Stimulated activated CD4-positive, alpha-beta T cell treated with anti-CD3 and anti-CD28 coated beads, Interleukin-1b, Interleukin-23, amount 100 ng/mL, for 1 hour (primary cell): ENCODE data around the gene TGFB1.
"Not testable (repeated sequence)": the region's sequence is repeated elsewhere in the genome, so short reads cannot be mapped to it uniquely, and the experiment has no call there.

Experiments
- DNase-seq, 2 donors: peaks; one replicate each; pipeline ENCODE4 v3.0.0-alpha.2; 2020; ENCODE audit warnings: low read depth in 2 of 2

TGFB1 gene

DNA sequence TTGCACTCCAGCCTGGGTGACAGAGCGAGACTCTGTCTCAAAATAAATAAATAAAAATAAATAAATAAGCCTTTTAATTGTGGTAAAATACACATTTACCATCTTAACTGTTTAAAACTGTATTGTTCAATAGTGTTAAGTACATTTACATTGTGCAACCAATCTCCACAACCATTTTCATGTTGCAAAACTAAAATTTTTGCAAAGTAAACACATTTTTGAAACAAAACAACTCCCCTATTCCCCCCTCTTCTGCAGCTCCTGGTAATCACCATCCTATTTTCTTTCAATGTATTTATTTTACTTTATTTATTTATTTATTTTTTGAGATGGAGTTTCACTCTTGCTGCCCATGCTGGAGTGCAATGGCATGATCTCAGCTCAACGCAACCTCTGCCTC is 16.0 kb upstream of the TGFB1 start:
- no peak for DNase-seq

DNA sequence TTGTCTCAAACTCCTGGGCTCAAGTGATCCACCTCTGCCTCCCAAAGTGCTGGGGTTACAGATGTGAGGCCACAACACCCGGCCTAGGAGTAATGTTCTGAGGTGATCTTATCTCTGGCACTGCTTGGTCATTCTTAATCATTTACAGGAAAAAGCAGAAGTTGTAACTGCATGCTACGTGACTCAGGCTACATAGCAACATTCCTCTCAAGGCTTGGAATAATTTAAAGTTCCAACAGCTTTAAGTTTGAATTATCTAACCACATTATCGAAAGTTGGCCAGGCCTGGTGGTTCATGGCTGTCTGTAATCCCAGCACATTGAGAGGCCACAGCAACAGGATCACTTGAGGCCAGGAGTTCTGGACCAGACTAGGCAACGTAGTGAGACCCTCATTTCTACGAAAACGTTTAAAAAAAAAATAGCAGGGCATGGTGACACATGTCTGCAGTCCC is 14.2 kb upstream of the TGFB1 start:
- DNase-seq = no peak

DNA sequence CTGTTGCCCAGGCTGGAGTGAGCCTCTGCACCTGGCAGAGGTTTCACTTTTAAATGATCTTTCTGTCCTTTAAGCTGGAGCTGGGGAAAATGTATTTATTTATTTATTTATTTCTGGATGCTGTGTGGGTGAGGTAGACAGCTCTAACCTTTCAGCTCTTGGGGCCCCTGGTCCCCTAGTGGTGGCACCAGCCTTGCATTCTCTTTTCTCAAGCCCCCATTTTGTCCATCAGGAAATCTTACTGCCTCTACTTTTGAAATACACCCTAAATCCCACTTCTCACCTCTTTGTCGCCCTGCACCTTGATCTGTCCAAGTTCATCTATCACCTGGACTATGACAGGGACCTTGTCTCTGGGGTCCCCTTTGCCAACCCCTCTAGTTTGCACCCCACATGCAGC is 12.4 kb upstream of the TGFB1 start:
- no peak for DNase-seq

DNA sequence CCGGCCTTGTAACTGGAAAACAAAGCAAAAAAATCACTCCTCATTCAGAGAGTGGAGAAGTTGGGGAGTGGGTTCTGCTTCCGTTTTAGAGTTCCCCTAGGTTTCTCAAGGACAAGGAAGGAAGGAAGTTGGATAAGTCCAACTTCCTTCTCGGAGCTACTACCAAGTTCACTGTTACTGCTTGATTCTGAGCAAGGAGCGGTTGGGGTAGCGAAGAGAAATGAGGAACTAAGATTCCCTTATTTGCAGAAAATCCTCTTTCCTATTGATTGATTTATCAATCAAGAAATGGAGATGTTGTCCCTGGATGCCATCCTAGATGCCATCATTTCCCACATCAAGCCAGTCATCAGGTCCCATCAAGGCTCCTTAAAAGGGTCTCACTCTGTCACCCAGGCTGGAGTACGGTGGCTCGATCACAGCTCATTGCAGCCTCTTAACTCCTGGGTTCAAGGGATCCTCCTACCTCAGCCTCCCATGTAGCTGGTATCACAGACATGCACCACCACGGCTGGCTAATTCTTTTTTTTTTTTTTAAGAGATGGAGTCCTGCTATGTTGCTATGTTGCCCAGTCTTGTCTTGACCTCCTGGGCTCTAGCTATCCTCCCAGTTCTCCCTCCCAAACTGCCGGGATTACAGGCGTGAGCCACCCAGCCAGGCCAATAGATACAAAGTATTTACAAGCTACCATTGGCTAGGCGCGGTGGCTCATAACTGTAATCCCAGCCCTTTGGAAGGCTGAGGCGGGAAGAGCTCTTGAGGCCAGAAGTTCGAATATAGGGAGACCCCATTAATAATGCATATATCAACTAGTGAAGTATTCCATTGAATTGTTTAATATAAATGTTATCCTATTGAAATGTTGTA is 11.0 kb upstream of the TGFB1 start:
- no peak for DNase-seq

DNA sequence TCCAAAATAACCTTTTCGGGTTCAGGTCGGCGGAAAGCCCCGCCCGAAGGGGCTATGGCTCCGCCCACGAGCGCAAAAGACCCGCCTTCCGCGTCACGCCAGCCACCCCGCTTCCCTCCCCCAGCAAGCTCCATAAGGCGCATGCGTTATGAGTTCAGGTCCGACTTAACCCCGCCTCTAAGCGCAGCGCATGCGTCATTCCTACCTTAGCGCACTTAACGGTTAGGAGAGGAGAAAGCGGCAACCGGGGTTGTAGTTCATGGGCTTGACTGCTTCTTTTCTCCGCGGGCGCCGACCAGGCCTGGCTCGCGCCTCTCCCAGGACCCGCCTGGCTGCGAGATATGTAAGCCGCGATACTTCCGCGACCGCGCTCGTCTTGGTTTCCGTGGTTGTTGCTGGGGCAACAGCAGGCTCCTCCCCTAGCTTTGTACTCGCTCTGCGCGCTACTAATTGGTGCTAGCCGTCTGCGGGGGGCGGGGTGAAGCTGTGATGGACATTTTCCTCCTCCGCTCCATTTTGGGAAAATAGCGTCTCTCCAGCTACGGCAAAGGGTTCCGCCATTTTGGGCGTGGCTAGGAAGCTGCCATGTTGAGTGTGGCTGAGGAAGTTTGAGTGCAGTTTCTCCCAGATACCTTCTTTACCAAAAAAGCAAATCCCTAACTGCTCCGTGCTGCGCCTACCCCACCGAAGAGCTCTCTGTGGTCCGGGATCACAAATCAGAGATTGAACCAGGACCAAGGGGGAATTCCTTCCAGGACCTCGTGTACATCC is 10.2 kb upstream of the TGFB1 start, which contains the start of gene B9D2:
Gene B9D2, minus strand, starts transcription at position 397 of the 771 bp plus-strand sequence. CDS start 630 bp downstream, outside the sequence.
- peak; percentile 94 to 96 for DNase-seq

DNA sequence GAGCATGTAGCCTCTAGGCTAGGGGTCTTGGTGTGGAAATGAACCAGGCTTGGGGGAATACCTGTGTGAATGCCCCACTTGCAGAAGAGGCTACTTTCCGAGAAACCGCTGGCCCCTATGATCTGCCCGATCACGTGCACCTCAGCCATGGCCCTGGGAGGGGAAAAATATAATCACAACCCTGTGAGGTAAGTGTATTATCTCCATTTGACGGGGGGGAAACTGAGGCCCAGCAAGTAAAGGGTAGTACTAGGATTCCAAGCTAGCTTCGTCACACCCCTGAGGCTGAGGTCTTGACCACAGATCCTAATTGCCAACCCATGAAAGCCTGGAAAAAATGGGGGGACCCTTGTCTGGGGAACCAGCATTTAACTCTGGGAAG is 9.6 kb upstream of the TGFB1 start:
- no peak for DNase-seq

DNA sequence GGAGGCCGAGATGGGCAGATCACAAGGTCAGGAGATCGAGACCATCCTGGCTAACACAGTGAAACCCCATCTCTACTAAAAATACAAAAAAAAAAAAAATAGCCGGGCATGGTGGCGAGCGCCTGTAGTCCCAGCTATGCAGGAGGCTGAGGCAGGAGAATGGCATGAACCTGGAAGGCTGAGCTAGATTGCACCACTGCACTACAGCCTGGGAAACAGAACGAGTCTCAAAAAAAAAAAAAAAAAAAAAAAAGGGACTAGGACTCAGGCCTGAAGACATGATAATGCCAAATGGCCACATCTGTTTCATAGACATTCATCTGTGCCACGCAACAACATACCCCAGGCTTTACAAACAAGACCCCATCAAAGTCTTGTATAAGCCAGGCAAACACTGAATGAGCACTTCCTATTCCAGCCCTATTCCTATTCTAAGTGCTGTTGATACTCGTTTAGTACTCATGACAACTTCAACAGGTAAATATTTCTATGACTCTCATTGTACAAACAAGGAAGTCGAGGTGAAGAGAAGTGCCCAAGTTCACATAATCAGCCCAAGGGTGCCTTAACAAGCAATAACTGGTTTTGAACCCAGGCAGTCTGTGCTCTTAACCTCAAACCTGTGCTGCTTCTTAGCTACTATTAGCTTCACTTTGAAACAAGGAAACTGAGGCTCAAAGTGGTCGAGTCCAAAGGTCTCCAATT is 8.6 kb upstream of the TGFB1 start:
- no peak for DNase-seq

DNA sequence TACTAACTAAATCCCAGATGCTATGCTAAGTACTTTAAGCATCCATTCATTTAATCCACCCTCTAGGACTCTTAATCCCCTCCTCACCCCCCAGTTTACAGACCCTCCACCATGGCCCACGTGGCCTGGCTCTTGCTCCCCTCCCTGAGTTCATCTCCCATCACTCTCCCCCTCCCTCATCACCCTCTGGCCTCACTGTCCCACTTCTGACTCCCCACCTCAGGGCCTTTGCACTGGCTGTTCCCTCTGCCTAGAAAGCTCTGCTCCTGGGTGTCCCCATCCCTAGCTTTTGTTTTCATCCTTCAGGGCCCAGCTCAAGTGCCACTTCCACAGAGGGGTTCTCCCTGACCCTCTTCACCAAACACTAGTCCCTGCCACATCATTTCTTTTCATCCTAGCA is 6.0 kb upstream of the TGFB1 start:
- no peak for DNase-seq

DNA sequence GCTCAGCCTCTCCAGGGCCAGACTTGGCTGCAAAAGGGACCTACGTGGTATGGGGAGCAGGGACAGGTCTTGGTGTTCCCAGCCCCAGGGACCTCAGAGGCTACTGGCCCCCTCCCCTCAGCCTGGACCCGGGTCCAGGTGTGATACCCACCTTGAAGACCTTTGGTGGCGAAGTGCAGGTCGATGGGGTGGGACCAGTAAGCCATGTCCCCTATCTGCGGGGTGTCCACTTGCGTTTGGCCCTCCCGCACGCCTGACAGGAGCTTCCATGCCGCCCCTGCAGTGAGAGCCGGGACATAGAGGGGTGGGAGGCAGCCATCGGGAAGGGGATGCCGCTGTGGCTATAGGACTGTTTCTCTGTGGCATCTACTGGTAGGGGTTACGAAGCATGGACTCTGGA is 4.0 kb upstream of the TGFB1 start:
- DNase-seq = no peak

DNA sequence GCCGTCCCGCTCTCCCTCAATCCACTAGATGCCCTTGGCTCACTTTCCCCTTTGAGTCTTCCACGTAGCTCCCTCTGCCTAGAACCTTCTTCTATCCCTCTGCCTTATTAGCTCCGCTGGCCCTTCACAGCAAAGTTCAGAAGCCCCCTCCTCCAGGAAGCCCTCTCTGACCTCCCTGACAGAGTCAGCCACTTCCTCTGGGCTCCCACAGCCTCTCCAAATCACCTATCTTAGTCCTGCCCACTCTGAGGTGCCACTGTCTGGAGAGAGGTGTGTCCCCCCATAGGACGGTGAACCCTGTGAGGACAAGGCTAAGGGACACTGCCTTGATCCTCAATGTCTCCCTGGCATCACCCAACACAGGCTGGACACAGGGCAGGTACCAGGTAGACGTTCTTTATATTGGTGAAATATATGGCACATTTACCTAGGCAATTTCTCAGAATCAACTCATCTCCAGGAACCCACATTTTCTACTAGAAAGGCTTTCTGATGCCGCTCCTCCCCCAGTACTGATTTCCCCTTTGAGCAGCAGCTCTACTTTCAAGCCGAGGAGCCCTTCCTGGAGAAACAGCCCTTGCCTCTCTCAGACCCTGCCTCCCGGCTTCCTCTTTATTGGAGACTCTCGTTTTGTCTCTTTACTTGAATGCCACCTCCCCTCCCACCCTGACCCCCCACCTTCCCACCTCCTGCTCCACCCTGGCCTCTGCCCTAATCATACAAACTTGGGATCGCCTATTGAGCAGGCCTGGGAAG is 3.4 kb upstream of the TGFB1 start:
- DNase-seq = no peak

DNA sequence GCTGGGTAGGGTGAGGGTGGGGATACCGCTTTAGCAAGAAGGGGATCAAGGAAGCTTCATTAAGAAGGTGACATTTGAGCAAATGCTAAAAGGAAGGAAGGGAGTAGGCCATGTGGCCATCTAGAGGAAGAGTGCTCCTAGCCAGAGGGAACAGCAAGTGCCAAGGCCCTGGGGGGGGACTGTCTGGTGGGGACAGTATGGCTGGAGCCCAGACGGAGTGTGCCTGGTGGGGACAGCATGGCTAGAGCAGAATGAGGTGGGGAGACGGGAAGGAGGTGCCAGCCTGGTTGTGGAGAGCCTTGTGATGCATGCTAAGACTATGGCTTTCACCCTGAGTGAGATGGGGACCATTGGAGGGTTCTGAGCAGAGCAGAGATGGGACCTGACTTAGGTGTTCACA is 2.1 kb upstream of the TGFB1 start:
- DNase-seq = no peak

DNA sequence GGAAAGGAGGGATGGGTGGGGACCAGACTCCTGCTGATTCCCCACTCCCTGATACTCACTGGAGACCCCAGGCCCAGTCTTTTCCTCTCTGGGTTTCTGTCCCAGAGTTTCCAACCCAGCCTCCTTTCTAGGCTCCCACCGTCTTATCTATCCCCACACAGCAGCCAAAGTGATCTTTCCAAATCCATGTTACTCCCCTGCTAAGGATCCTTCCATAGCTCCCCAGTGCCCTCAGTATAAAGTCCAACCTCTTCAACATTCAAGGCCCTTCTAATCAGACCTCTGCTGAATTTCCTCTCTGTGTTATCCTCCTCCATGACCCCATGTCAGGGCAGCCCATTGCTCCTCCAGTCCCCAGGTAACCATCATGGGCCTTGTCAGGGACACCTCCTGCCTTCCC is 1.3 kb upstream of the TGFB1 start:
- DNase-seq = no peak

DNA sequence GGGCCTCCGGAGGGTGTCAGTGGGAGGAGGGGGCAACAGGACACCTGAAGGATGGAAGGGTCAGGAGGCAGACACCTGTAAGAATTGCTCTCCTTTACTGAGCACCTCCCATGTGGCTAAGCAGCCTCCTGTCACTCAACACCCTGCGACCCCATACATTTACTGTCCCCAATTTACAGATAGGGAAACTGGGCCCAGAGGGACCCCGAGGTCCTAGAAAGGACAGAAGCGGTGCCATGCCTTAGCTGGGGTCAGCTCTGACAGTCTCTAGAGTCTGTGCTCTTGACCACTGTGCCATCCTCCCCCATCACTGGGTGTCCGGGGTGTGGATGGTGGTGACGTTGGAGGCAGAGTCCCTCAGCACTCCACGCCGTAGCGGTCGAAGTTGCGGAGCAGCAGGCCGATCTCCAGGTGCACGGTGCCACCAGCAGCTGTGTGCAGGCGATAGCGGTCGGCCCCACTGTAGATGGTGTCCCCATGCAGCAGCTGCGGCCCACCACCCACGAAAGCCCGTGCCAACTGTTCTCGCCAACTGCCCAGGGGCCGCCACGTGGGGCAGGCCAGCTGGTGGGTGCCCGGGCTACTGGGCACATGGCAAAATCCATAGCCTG is 726 bp upstream of the TGFB1 start:
- no peak for DNase-seq

DNA sequence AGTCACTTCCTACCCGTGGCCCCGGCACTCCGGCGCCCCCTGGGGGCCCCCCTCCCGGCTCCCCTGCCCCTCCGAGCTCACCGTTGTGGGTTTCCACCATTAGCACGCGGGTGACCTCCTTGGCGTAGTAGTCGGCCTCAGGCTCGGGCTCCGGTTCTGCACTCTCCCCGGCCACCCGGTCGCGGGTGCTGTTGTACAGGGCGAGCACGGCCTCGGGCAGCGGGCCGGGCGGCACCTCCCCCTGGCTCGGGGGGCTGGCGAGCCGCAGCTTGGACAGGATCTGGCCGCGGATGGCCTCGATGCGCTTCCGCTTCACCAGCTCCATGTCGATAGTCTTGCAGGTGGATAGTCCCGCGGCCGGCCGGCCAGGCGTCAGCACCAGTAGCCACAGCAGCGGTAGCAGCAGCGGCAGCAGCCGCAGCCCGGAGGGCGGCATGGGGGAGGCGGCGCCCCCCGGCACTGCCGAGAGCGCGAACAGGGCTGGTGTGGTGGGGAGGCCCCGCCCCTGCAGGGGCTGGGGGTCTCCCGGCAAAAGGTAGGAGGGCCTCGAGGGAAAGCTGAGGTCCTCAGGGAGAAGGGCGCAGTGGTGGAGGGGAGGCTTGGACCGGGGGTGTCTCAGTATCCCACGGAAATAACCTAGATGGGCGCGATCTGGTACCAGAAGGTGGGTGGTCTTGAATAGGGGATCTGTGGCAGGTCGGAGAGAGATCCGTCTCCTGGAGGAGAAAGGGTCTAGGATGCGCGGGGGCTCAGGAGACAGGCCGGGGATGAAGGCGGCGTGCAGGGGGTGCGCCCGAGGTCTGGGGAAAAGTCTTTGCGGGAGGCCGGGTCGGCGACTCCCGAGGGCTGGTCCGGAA is 885 bp downstream of the TGFB1 start:
- DNase-seq = peak; percentile 56 to 69

DNA sequence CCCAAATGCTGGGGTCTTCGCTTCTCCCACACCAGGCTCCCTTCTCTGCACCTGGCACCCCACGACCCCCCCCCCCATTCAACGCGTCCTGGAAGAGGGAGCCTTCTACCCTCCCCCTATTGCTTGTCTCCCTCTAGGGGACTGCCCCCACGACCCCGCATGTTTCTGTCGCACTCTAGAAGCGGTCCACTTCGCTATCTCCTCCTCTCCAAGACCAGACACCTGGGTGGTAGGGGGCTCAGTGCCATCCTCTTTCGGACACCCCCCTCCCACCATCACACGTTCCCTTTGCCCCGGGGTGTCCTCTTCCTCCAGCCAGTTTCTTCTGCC is 1.5 kb downstream of the TGFB1 start:
- DNase-seq = no peak

DNA sequence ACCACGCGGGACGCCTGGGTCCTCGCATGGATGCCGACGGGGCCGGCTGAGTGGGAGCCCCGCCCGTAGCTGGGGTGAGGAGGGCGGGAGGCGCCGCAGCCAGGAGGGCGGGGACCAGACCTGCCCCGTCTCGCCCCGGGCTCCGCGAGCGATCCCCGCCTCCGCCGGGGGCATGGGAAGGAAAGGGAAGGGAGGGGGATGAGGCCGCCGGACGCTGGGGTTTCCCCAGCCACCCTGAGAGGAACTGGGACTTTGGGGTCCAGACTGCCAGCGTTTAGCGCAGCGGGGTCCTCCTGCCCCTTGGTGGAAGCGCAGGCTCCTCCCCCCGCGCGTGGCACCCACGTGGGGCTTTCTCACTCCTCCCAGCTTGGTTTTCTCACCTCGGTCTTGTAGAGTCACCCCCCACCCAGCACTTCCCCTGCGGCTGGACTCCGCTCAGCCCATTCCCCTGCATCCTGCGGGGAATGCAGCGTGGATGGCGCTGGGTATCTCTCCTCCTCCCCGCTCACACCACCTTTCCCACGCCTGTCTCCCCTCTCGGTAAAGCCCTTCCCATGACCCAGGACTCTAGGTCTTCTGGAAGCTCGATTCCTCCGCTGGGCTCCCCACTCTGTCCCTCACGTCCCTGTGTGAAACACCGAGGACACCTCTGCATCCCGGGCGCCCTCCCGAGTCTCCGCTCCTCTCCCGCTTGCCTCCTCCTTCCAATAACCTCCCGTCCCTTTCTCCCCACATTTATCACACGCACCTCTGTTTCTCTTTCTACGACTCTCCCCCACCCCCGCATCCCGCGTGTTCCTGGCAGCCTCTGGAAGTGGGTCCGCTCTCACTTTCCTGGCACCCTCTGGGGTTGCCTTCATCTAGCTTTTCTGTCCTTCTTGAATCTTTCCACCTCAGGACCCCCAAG is 2.1 kb downstream of the TGFB1 start:
- peak; percentile 59 to 65 for DNase-seq

DNA sequence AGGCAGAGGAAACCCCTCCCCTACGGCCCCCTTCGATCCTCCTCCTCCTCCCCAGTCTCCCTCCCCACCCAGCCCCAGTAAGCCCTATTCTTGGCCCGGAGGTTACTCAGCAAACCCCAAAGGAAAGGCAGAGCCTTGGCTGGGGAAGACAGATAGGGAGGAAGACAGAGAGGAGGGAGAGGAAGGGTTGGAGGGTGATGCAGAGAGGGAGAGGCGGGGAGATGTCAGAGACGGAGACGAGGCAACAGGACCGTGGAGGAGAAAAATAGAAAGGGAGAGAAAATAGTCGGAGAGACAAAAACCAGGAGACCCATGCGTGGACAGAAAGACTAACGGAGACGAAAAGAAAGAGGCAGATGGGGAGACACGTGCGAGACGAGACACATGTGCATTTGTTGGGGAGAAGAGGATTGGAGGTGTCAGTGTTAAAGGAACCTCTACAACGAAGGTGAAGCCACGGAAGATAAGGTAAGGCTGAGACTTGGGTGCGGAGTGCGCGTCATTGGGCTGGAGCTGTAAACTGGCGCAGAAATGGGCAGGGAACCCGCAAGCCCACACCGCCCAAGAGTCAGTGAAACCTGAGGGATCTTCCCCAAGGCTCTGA is 2.9 kb downstream of the TGFB1 start:
- no peak for DNase-seq

DNA sequence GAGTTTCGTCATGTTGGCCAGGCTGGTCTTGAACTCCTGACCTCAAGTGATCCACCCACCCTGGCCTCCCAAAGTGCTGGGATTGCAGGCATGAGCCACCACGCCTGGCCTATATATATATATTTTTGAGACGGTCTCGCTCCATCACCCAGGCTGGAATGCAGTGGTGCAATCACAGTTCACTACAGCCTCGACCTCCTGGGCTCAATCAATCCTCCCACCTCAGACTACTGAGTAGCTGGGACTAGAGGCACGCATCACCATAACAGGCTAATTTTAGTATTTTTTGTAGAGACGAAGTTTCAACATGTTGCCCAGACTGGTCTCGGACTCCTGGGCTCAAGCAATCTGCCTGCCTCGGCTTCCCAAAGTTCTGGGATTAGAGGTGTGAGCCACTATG is 6.8 kb downstream of the TGFB1 start:
- DNase-seq = not testable (repeated sequence)

DNA sequence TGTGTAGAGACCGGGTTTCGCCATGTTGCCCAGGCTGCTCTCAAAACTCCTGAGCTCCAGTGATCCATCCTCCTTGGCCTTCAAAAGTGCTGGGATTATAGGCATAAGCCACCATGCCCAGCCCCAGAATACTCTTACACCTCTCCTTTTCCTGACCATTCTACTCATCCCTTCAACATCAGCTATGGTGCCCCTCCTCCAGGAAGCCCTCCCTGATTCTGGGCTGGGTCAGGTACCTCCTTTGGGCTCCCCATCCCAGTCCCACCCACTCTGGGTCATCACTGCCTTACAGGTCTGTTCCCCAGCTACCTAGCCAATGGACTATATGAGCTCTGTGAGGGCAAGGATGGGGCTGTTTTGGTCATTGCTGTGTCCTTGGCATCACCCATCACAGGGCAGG is 9.6 kb downstream of the TGFB1 start:
- DNase-seq = no peak
